ENCODE results near the gene SPARC.

DNA sequence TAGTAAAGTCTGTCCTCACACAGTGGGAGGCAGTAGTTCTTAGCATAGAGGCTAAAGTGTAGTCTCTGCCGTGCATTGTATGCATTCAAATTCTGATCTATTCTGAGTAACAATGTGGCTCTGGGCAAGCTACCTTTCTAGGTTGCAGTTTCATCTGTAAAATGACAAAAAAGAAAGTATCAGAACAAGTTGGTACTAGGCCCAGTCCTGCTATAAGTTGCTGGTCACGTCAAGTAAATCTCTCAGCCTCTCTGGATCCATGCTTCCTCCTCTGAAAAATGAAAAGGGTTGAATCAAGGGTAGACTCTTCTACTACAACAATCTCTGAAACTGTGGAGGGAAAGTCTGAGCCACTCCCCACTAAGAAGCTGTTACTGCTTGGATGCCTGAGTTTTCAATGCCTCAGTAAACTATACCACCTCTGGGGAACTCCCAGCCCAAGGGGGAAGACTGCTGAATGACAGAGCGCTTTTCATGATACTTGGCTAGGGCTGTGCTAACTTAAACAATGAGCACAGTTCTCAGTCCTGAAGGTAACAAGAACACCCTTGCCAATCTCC is 34.5 kb upstream of the SPARC start:
- TF ChIP-seq, protein P1, sequence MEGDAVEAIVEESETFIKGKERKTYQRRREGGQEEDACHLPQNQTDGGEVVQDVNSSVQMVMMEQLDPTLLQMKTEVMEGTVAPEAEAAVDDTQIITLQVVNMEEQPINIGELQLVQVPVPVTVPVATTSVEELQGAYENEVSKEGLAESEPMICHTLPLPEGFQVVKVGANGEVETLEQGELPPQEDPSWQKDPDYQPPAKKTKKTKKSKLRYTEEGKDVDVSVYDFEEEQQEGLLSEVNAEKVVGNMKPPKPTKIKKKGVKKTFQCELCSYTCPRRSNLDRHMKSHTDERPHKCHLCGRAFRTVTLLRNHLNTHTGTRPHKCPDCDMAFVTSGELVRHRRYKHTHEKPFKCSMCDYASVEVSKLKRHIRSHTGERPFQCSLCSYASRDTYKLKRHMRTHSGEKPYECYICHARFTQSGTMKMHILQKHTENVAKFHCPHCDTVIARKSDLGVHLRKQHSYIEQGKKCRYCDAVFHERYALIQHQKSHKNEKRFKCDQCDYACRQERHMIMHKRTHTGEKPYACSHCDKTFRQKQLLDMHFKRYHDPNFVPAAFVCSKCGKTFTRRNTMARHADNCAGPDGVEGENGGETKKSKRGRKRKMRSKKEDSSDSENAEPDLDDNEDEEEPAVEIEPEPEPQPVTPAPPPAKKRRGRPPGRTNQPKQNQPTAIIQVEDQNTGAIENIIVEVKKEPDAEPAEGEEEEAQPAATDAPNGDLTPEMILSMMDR (IDR thresholded peaks at IDR 0.05; ENCODE audit: low read length) = peak; percentile 27
- TF ChIP-seq EZH2phosphoT487 (IDR thresholded peaks at IDR 0.05; ENCODE audit: low read length) (no peak), EZH2 (optimal IDR thresholded peaks at IDR 0.05; ENCODE audit: low read depth, low read length) (no peak)
